ENCODE results near the gene TPCN1.

- TF ChIP-seq KLF16 (tag by site-specific recombination; IDR thresholded peaks at IDR 0.05) (no peak), ZBTB10 (tag by site-specific recombination; IDR thresholded peaks at IDR 0.05) (no peak; the same call in 1 of the 2 replicates), ZNF146 (tag by site-specific recombination; IDR thresholded peaks at IDR 0.05) (no peak), CTCF (tag by site-specific recombination; IDR thresholded peaks at IDR 0.05) (no peak), ZBTB21 (tag by site-specific recombination; IDR thresholded peaks at IDR 0.05) (no peak), SETDB1 (IDR thresholded peaks at IDR 0.05; ENCODE audit: insufficient read length, low read length) (no peak), YY1 (tag by site-specific recombination; IDR thresholded peaks at IDR 0.05) (no peak), GLI2 (tag by site-specific recombination; IDR thresholded peaks at IDR 0.05; ENCODE audit: borderline replicate concordance, low read depth) (no peak), ZSCAN5A (tag by site-specific recombination; IDR thresholded peaks at IDR 0.05) (no peak), GLI4 (tag by site-specific recombination; IDR thresholded peaks at IDR 0.05) (no peak), ZNF510 (tag by site-specific recombination; IDR thresholded peaks at IDR 0.05; ENCODE audit: insufficient replicate concordance) (no peak), ZNF274 (IDR thresholded peaks at IDR 0.05; ENCODE audit: low read length) (no peak), ZNF274 (tag by site-specific recombination; IDR thresholded peaks at IDR 0.05; ENCODE audit: borderline replicate concordance) (no peak), KLF8 (tag by site-specific recombination; IDR thresholded peaks at IDR 0.05) (no peak)
Measured at GRCh38 chr12:113184900-113185179, 36.4 kb upstream of the TPCN1 start.

All from HEK293 (cell line).